RCC 7860 (cell line): ENCODE data around the gene CTNNBL1.
A peak's percentile ranks its signal among the peaks of the same experiment; 100 is the strongest.

Experiments used
- DNase-seq: peaks from one replicate; pipeline ENCODE4 v3.0.0-alpha.2; 2015; ENCODE audit warnings: low spot score
- FAIRE-seq: peaks from 2 replicates; lab custom pipeline; 2012; peaks lifted over from hg19 to GRCh38; lab: Jason Lieb, UNC

The CTNNBL1 gene

DNA sequence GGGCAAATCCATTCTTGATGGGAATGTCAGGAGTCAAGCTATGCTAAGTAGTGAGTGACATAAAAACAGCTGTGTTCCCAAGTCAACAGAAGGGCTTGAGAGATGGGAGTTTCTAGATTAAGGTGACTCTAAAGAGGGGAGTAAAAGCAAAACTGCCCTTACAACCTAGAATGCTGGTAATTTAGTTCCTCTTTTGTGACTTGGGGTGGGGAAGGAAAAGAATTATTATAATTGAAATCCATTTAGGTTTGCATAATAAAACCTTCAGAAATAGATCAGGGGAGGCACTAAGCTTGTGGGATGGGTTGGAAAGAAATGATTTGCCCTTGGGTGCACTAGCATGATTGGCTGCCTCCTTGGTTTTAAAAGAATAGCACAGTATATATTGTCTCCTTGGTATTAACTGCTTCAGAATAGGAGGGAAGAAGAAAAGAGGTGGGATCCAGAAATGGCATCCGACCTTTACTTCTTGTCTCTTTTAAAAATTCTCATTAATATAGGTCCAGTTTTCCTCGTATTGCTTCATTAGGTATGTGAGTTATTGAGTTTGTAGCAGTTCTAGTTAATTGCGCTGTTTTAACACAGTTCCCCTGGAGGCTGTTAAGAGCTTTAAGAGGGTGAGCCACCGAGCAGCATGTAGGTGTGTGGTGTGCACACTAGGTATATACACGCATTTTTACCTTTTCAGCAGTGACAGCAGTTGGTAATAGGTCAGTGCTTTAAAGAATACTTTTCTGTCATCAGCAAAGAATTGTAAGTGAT lies 113.8 kb downstream of the CTNNBL1 start:
- FAIRE-seq: no peak
- no peak for DNase-seq

DNA sequence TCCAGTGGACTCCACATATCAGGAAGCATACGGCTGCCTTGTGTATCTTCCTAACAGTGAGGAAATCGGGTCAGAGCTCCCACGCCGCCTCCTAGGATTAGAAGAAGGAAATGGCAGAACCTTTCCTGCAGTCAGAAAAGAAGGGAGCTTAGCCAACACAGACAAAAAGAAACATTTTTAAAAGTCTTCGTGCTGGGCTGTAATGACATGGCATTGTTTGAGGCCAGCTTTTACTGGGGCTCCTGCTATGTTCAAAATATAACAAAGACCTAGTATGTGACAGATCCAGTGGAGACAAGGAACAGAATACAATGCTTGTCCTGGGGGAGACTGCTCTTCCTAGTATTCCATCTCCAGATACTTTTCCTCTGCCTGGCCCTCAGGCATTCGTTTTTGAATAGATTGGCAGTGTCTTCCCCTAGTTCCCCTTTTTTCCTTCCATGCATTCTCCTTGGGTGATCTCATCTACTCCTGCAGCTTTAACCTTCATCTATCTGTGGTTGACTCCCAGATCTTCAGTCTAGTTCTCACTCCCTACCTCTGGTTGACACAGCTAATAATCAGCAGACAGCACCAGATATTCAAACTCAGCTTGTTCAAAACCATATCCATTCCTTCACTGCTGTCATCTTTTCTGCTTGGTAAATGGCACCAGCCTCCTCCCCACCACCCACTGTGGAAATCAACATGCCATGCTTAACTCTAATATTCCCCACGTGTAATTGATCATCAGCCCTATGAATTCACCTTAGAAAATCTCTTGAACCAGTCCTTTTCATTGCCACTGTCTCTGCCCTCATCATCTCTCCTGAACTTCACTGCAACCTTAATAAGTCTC lies 114.6 kb downstream of the CTNNBL1 start:
- DNase-seq (no peak), FAIRE-seq (no peak)

DNA sequence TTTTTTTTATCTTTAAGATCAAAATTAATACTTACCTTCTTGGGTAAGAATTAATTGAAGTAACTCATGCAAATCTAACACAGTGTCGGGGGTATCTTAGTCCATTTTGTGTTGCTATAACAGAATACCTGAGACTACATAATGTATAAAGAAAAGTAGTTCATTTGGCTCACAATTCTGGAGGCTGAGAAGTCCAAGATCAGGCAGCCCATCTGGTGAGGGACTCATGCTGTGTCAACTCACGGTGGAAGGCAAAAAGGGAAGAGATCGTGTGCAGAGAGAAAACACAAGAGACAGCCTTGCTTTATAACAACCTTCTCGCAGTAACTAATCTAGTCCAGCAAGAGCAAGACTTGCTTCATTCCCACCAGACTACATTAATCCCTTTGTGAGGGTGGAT lies 116.2 kb downstream of the CTNNBL1 start:
- DNase-seq: no peak
- no peak for FAIRE-seq

DNA sequence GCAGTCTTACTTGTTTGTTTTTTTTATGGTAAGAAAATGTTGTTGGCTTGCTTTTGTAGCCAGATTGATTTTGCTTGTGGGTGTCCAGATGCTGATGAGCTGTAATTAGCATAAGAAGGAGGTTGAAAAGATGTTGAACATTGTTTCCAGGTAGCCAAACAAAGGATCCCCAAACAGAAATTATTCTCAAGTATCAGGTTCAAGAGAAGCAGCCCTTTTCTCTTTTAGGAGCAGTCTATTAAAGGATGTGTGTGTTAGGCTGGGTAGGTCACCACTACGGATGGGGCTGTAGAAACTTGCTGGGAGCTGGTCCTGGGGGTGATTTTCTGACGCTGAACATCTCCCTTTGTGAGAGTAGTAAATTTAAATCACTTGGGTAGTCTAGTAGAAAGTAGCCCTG lies 122.2 kb downstream of the CTNNBL1 start:
- FAIRE-seq: no peak
- DNase-seq: no peak

DNA sequence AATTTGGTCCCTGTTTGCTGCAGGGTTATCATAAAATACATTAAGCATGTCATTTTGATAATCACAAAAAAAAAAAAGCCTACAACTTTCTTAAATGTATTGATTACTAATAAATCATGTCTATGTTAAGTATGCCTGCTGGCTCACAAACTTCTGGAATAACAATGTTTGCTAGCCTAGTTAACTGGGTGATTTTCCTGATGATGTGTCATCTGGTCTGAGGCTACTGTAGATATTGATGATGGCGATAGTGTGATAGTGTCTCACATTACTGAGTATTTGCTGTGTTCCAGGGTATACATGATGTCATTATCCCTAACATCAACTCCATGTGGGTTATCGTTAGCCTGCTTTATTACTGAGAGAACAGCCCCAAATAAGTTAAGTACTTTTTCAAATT lies 122.9 kb downstream of the CTNNBL1 start:
- DNase-seq (no peak), FAIRE-seq (no peak)

DNA sequence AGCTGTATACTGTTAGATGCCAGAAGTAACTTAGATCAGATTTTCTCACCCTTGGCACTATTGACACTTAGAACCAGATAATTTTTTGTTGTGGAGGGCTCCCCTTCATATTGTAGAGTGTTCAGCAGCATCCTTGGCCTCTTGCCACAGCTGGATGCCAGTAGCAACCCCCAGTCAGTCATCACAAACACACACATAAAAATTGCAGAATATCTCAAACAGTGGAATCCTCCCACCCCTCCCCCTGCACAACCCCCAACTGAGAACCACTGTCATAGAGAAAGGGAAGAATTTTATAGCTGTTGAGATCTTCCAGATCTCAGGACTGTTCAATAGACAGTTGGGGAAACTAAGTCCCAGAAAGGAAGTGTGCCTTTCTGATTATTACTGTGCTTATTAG lies 127.9 kb downstream of the CTNNBL1 start:
- DNase-seq (peak; percentile 73), FAIRE-seq (no peak)

DNA sequence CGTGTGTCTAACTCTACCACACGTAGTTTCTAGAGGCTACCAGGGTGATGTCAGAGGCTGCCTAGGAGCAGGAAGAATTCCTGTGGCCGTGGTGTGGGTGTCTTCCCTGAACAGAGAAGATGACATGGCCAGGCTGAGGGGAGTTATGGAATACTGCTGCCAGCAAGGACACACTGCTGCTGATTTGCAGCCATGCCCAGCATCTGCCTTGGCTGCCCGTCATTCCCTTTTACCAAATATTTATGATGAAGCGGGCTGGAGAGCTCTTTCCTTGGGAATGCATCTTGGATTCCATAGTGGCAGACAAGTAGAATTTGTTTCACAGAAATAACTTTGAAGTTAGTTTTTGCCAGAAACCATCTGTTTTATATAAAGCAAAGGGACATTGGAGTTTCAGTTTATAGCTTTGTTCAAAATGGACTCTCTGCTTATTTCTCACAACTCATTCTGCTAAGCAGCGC lies 128.3 kb downstream of the CTNNBL1 start:
- peak; percentile 55 for FAIRE-seq
- peak; percentile 87 for DNase-seq

DNA sequence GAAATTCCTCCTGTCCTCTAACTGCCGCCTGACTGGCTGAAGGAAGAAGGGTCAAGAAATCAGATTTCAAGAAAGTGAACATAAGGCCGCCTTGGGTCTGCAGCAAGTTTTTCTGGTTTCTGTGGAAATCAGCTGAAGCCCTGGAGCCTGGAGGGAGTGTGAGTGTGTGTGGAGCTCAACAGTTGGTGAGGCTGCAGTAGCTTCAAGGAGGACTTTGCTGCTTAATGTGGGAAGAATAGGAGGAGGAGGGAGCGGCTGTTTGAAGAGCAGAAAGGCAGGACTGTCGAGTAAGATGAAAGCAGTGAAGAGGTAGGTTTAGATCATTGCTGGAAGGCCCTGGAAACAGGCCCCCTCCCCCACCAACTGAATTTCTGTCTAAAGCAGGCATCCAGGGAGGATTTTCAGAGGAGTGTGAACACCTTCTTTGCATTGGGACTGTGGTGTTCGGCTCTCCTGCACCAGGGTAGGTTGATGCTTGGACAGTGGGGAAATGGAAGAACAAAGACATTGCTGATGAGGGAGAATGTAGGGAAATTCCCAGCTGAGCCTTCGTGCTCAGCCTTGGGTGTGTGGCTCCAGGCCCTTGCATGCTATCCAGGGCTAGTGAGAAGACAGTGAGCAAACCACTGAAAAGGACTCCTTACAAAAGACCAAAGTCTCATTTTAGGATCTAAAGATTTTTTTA lies 129.6 kb downstream of the CTNNBL1 start:
- FAIRE-seq (no peak), DNase-seq (peak; percentile 11)

DNA sequence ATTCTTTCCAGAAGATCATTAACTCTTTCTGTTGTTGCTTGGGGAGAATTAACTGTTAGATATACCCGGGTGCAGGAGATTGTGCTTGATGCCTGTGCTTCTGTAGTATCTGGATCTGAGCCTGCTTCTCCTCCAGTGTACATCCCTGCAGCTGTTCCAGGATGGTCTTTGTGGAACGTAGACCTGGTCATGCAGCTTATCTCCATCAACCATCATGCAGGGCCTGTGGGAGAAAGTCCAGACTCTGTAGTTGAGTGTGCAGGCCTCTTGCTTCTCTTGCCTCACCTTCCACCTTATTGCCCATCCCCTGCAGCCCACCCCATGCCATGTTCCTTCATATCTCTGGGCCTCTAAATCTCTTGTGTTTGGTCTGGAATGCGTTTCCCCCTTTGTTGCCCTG lies 133.8 kb downstream of the CTNNBL1 start:
- DNase-seq (no peak), FAIRE-seq (no peak)

DNA sequence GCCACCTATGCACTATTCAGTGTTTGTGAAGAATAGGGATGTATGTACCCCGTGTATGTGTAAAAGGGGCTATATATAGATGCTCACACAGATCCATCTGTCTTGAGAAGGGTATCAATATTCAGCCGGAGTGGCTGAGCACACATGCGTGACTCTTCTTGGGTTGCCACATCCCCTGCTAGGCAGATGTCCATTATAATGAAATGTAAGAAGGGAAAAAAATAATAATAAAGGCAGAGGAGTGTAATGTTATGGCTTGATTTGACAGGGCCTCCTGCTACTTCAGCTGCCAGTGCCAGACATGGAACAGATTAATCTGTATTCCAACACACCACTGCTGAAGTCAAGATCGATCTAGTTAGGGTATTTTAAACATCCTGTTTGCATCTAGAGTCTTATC lies 134.9 kb downstream of the CTNNBL1 start:
- DNase-seq (no peak), FAIRE-seq (no peak)

DNA sequence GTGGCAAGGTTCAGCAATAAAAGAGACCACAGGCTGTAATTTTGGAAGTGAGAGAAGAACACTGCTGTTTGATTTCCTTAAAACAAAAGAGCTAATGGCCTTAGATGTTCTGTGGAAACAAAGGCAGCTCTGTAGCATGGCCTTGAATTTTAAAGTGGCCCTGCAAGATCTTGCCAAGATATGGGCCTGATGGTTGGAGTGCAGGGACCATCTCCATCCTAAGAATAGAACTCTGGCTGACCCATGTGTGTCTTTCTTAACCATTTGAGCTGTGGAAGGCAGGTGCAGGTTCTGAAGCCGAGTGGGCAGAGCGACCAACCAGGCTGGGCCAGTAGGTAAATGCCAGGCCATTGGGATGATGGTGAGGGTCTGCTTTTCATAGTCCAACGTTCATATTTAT lies 135.3 kb downstream of the CTNNBL1 start:
- DNase-seq (no peak), FAIRE-seq (no peak)

DNA sequence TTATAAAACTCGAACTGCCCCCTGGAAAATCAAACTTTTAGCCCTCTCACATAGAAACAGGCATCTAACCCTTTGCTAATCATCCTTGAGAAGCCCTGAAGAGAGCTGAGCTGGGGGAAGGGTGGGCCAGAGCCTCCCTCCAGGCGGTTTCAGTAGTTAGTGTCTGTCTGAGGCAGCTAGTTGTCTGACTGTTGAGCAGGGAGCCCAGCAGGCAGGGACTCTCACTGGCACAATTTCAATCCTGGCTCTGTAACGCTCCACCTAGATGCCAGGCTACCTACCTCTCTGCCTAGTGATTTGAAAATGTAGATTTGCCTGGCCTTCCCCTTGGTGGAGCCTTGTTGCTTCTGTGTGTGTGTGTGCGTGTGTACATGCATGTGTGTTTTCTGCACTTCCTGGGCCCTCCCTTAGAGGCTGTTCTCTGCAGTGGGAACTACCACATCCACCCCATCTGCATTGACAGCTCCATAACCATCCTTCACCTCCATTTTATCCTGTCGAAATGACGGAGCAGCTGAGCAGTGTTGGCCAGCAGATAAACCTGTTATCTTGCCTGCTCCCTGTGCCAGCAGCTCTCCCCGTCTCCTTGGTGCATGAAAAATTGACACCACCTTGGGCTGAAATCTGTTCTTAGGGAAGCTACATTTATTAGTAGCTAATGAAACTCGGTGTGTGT lies 139.5 kb downstream of the CTNNBL1 start:
- DNase-seq: no peak
- FAIRE-seq: no peak

DNA sequence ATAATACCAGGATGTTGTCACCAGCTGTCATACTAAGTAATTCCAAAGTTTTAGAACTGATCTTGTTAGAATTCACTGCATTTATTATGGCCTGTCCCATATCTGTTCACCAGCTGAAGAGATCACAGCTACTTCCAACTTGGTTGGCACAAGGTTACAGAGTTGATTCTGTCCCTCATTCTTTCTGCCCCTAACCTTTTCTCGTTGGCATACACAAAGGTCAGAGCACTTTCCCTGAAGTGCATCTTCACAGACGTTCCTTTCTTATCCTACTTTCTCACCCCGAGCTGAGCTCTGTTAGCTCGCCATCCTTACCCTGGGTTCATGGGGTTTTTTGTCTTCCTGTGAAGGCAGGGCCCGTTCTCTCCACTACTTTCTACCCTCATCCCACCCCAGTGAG lies 143.1 kb downstream of the CTNNBL1 start:
- DNase-seq: no peak
- no peak for FAIRE-seq

DNA sequence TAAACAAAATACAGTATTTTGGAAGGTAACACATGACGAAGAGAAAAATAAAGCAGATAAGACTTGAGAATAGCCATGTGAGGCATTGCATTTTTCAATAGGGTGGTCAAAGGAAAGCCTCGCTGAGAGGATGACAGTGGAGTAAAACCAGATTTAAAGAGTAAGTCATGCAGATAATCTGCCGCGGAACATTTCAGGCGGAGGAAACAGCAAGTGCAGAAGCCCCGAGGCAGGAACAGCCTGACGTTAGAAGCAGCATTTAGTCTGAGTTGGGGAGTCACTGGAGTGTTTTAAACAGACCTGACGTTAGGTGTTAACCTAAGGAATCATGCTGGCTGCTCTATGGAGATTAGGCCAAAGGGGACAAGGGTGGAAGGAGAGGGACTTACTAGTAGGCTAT lies 144.1 kb downstream of the CTNNBL1 start:
- no peak for FAIRE-seq
- no peak for DNase-seq

DNA sequence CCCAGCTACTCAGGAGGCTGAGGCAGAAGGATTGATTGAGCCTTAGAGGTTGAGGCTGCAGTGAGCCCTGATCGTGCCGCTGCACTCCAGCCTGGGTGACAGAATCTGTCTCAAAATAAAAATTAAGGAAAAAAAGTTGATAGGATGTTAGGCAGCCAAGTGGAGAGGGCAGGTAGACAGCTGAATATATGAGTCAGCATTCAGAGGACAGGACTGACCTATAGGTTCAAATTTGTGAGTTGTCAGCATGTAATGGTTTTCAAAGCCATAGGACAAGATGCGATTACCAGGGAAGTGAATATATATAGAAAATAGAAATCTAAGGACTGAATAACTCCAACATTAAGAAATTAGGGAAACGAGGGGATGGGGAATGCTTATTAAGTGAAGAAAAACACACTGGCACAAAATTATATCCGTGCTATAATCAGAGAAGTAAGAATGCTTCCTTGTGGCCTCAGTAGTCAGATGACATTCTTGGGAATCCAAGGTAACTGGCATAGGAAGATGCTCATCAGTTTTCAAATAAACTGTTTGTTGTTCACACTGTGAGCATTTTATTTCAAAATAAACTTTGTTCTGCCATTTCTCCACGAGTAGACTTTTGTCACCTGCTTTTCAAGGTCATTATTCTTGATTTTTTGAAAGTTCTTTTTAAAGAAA lies 145.1 kb downstream of the CTNNBL1 start:
- DNase-seq (no peak), FAIRE-seq (no peak)

DNA sequence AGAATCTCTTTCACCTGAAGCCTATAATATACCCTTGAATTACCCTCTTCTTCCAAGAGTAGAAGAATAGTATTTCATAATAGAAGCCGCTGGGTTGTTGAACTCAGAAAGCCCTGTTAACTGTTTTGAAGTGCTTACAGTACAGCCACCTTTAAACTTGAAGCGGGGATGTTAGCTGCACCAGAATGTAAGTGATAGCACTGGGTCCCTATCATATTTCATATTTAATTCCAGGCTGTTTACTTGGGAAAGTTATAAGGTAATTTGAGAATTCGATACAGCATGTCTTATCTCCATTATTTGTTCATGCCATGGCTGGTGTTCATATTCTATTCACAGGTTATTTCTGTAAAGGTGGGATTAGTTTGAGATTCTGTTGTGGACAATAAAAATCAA lies 145.6 kb downstream of the CTNNBL1 start:
- no peak for FAIRE-seq

DNA sequence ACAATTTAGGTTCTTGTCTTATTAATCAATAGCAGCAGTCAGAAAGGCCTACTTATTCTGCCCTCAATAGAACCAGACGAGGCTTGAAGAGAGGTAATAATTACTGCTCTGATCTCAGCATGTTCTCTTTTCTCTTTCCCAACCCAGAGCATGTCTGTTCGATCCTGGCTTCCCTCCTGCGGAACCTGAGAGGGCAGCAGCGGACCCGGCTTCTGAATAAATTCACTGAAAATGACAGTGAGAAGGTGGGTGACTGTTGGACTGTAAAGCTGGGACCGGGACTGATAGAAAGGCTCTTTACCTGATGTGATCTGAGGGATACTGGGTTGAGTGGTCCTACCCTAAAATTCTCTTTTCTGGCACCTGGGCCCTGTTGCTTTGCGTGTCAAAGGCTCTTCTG lies 146.1 kb downstream of the CTNNBL1 start:
- FAIRE-seq (no peak), DNase-seq (no peak)

More for the DNA sequence above, 145.6 kb downstream of the CTNNBL1 start:
- no peak for DNase-seq

DNA sequence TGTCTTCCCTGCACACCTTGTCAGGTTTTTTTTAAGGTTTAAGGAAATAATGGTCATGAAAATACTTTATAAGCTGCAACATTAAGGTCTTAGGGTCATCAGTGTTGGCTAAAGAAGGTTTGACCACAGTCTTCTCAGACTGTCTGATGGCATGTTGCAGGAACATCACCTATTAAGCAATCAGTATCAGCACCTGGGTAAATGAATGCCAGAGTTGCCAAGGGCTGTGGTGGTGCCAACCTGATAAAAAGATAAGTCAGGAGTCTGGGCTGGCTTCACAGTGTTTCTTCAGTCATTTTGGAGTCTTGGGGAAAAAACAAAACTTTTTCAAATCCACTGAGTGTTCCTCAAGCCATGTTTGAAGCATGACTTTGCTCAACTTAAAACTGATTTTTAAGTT lies 147.6 kb downstream of the CTNNBL1 start:
- FAIRE-seq (no peak), DNase-seq (no peak)

DNA sequence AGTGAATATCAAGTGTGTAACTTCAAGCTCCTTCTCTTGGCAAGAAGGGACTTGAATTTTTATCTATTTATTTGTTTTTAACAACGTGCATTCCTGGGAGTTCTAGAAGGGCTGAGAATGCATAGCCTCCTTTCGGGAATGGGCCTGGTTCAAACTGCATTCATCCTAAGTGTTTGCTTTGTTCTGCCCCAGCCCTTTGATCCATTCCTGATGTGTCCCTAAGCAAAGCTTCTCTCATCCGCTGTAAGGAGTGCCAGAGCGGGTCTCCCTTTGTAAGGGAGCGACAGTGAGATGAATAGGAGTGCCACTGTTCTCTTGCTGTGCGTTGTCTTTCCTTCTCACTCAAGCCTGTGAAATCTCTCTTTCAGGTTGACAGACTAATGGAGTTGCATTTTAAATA lies 148.1 kb downstream of the CTNNBL1 start:
- DNase-seq (no peak), FAIRE-seq (no peak)

DNA sequence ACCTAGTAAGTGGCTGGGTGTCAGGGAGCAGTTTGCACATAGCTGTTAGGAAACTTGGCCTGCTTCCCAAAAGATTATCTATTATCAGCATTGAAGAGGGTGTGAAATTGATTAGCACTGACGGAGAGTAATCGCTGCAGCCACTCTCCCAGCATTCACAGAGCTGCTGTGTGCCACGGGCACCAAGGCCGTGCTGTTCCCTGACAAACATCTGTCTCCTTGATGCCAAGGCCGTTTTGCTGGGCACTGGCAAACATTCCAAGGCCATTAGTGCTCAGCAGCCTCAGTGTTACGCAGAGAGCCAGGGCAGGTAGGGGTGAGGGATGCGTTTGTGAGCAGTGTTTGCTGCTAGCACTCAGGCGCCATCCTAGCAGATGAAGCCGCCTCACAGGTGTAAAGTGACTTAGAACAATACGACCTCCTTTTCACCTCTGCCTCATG lies 151.4 kb downstream of the CTNNBL1 start:
- no peak for FAIRE-seq
- no peak for DNase-seq
